Suprapubic skin (tissue), 4 donors: ENCODE measurements around the gene DCK. TPM values are rescaled to one million over a fixed set of nuclear protein-coding genes. Genes with fewer than 3 reads are reported as not detected.
"Not testable (repeated sequence)": the region's sequence is repeated elsewhere in the genome, so short reads cannot be mapped to it uniquely, and the experiment has no call there.

Experiments used
- DNase-seq, 2 donors: peaks; one replicate each; pipeline ENCODE4 v3.0.0-alpha.2; 2019; ENCODE audit warnings: low spot score in 2 of 2
- H3K27ac ChIP-seq: fragments of 200-600 bp; sonication (generic); one replicate; pipeline ENCODE4 v1.5.1; 2019
- H3K27me3 ChIP-seq: fragments of 200-600 bp; sonication (generic); one replicate; pipeline ENCODE4 v1.5.1; 2019
- H3K36me3 ChIP-seq: fragments of 200-600 bp; sonication (generic); one replicate; pipeline ENCODE4 v1.5.1; 2019
- H3K4me1 ChIP-seq: fragments of 200-600 bp; sonication (generic); one replicate; pipeline ENCODE4 v1.5.1; 2019
- H3K4me3 ChIP-seq: fragments of 200-600 bp; sonication (generic); one replicate; pipeline ENCODE4 v1.5.1; 2019; ENCODE audit warnings: mild to moderate bottlenecking
- H3K9me3 ChIP-seq: fragments of 200-600 bp; sonication (generic); one replicate; pipeline ENCODE4 v1.5.1; 2019
- EP300 ChIP-seq: sonication (generic); formaldehyde crosslinking; IDR thresholded peaks from one replicate; pipeline ENCODE4 v1.6.1; 2017; ENCODE audit warnings: antibody characterized with exemption
- POLR2A ChIP-seq, 2 donors: fragments of 450-650 bp; IDR thresholded peaks; one replicate each; pipeline ENCODE4 v1.6.1; 2017; ENCODE audit warnings: antibody characterized with exemption in 2 of 2, mild to moderate bottlenecking in 2 of 2, moderate library complexity in 2 of 2
- POLR2AphosphoS5 ChIP-seq, 3 donors: sonication (generic); formaldehyde crosslinking; IDR thresholded peaks; one replicate each; pipeline ENCODE4 v1.6.1; 2017; ENCODE audit warnings: antibody characterized with exemption in 3 of 3
- WGBS: methylation state at CpG from one replicate; pipeline ENCODE4 v1.1.5; 2018; 5-methylcytosine and 5-hydroxymethylcytosine counted together
- total RNA-seq, 4 donors: library from RNA; depleted of rRNA; stranded (reverse); fragments of >200 nt; gene quantifications; one replicate each; pipeline ENCODE4 v1.1.0, GENCODE V29; 2016
- TF ChIP-seq, protein P1 (sequence below), 2 donors: fragments of 200-600 bp in 1 of 2; fragments of 450-650 bp in 1 of 2; sonication (generic) in 1 of 2; IDR thresholded peaks; one replicate each; pipeline ENCODE4 v1.5.1; 2016 to 2019; ENCODE audit warnings: antibody characterized with exemption in 2 of 2, mild to moderate bottlenecking in 1 of 2, moderate library complexity in 1 of 2

DCK gene
- total RNA-seq, 4 donors from 2014 or later: 7.7 to 19.6 (median 15.8) TPM

DNA sequence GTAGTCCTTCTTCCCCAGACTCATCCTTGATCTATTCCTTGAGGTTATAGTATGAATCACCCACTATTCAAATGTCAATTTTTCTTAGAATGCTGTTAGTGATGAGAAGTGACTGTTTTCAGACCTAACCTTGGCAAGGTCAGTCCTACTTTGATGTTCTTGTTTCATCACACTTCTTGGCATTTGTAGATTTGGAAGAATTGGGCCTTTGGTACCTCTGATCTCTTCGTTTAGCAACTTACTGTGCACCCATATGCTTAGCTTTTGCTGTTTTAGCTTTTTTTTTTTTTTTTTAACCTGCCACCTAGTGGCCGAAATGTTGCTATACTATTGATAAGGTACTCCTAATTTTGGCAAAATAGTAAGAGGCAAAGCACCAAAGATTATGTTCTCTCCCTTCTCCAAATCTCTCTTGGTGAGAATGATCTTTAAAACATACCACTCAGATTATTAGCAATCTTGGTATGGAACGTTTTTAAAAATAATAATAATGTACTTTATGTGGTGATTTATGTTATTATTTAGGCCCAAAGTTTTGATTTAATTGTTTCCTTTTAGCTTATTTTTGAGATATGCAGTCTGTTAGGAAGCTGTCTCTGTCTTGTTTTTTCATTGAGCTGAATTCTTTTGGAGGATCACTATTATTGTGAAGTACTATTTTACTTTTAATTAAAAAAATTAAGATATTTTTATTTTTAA, 16.6 kb downstream of the DCK start:
- no peaks in the 10 kb centered on the region for H3K27me3 ChIP-seq
- H3K4me3 ChIP-seq: no peak overlapping the region
- peaks cover 2% of the 10 kb centered on the region for H3K4me1 ChIP-seq
- no peak overlapping the region for H3K27ac ChIP-seq
- DNase-seq: no peak
- no peaks in the 10 kb centered on the region for H3K9me3 ChIP-seq
- H3K36me3 ChIP-seq: no peaks in the 10 kb centered on the region
- TF ChIP-seq POLR2AphosphoS5 (IDR thresholded peaks at IDR 0.05) (no peak), EP300 (no peak), POLR2A (IDR thresholded peaks at IDR 0.05) (no peak)
- TF ChIP-seq, protein P1, sequence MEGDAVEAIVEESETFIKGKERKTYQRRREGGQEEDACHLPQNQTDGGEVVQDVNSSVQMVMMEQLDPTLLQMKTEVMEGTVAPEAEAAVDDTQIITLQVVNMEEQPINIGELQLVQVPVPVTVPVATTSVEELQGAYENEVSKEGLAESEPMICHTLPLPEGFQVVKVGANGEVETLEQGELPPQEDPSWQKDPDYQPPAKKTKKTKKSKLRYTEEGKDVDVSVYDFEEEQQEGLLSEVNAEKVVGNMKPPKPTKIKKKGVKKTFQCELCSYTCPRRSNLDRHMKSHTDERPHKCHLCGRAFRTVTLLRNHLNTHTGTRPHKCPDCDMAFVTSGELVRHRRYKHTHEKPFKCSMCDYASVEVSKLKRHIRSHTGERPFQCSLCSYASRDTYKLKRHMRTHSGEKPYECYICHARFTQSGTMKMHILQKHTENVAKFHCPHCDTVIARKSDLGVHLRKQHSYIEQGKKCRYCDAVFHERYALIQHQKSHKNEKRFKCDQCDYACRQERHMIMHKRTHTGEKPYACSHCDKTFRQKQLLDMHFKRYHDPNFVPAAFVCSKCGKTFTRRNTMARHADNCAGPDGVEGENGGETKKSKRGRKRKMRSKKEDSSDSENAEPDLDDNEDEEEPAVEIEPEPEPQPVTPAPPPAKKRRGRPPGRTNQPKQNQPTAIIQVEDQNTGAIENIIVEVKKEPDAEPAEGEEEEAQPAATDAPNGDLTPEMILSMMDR (IDR thresholded peaks at IDR 0.05): peak; percentile 40 to 58
- WGBS: 9% methylated on average over 3 of the region's 3 CpGs

DNA sequence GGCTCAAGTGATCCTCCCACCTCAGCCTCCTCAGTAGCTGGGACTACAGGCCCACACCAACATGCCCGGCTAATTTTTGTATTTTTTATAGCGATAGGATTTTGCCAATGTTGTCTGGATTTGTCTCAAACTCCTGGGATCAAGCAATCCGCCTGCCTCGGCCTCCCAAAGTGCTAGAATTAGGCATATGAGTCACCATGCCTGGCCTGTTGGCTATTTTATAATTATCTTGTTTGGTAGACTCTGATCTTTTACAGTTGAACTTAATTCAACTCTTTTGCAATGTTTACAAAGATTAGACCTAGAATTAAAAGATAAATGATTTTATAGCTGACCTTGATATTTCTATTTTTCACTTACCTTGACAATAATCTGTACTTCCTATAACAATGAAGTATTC, 18.0 kb downstream of the DCK start:
- no peaks in the 10 kb centered on the region for H3K9me3 ChIP-seq
- no peaks in the 10 kb centered on the region for H3K36me3 ChIP-seq
- H3K27me3 ChIP-seq: no peaks in the 10 kb centered on the region
- H3K27ac ChIP-seq: no peak overlapping the region
- WGBS: 89% methylated on average over 4 of the region's 4 CpGs
- H3K4me1 ChIP-seq: peaks cover 2% of the 10 kb centered on the region
- no peak for DNase-seq
- H3K4me3 ChIP-seq: no peak overlapping the region
- TF ChIP-seq POLR2AphosphoS5 (IDR thresholded peaks at IDR 0.05) (no peak), EP300 (no peak), POLR2A (IDR thresholded peaks at IDR 0.05) (no peak)
- TF ChIP-seq, protein P1 (IDR thresholded peaks at IDR 0.05): no peak

DNA sequence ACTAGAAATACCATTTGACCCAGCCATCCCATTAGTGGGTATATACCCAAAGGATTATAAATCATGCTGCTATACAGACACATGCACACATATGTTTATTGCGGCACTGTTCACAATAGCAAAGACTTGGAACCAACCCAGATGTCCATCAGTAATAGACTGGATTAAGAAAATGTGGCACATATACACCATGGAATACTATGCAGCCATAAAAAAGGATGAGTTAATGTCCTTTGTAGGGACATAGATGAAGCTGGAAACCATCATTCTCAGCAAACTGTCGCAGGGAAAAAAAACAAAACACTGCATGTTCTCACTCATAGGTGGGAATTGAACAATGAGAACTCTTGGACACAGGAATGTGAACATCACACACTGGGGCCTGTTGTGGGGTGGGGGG, 23.9 kb downstream of the DCK start:
- not testable (repeated sequence) for H3K4me1 ChIP-seq, H3K27ac ChIP-seq, H3K27me3 ChIP-seq, H3K9me3 ChIP-seq, H3K36me3 ChIP-seq, H3K4me3 ChIP-seq, DNase-seq
- WGBS: 92% methylated on average over 2 of the region's 2 CpGs

DNA sequence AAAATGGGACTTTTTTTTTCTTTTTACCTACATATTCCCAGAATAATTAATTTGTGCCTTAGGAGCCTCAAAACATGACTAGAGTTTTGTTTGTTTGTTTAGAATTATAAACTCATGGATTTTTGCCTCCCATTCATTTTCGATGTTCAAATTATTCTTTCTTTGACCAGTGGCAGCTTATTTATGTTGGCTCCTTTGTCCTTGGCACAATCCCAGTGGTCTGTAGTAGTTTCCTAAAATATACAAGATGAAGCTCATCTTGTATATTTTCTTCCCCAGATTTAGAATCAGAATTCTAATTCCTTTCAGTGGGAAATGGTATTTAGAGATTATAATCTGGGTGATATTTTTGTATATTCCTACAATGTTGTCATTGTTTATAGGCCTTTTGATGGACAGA, 27.2 kb downstream of the DCK start:
- 74% methylated on average over 1 of the region's 1 CpG for WGBS
- H3K9me3 ChIP-seq: no peaks in the 10 kb centered on the region
- H3K27me3 ChIP-seq: no peaks in the 10 kb centered on the region
- TF ChIP-seq POLR2AphosphoS5 (IDR thresholded peaks at IDR 0.05) (no peak), EP300 (no peak), POLR2A (IDR thresholded peaks at IDR 0.05) (no peak)
- TF ChIP-seq, protein P1 (IDR thresholded peaks at IDR 0.05): no peak
- H3K4me1 ChIP-seq: no peaks in the 10 kb centered on the region
- no peak for DNase-seq
- H3K36me3 ChIP-seq: peaks cover 7% of the 10 kb centered on the region
- no peak overlapping the region for H3K4me3 ChIP-seq
- no peak overlapping the region for H3K27ac ChIP-seq

DNA sequence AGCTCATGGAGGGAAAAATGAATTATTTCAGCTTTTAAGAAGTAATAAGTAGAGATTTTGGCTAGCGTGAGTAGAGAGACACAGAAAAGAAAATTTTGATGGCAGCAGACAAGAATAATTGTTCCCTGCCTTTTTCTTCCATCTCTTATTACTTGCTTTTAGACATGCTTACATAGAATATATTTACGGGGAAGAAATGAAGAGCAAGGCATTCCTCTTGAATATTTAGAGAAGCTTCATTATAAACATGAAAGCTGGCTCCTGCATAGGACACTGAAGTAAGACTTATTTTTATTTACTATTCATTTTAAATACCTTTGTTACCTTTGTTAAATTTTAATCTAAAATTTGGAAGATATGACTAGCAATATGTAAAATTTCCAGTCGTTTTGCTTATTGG, 32.2 kb downstream of the DCK start:
- WGBS: 92% methylated on average over 3 of the region's 3 CpGs
- TF ChIP-seq, protein P1 (IDR thresholded peaks at IDR 0.05): no peak
- no peak for TF ChIP-seq EP300
- TF ChIP-seq POLR2AphosphoS5 (IDR thresholded peaks at IDR 0.05): no peak
- TF ChIP-seq POLR2A (IDR thresholded peaks at IDR 0.05): no peak
- DNase-seq: no peak
- no peaks in the 10 kb centered on the region for H3K9me3 ChIP-seq
- no peak overlapping the region for H3K27ac ChIP-seq
- no peak overlapping the region for H3K4me3 ChIP-seq
- H3K27me3 ChIP-seq: no peaks in the 10 kb centered on the region
- H3K36me3 ChIP-seq: peaks cover 18% of the 10 kb centered on the region
- peaks cover 4% of the 10 kb centered on the region for H3K4me1 ChIP-seq

DNA sequence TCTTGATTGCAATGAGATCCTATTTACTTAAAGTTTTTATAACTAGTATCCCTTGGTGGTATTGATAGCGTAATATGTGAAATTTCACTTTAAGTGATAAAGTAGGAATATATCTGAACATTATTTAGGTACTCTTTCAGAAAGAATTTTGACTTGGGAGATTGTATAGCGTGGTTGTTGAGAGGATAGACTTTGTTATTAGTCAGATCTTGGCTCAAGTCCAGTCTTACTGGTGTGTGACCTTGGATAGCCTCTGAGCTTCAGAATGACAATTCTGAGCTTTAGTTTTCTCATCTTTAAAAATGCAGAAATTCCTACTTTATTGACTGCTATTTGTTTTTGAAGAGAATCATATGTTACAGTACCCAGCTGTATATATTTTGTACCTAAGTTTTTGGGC, 32.6 kb downstream of the DCK start:
- no peak for DNase-seq

More for the DNA sequence above, 32.6 kb downstream of the DCK start:
- Histone ChIP-seq H3K36me3 (peaks cover 18% of the 10 kb centered on the region), H3K4me1 (peaks cover 4% of the 10 kb centered on the region), H3K27me3 (no peaks in the 10 kb centered on the region), H3K9me3 (no peaks in the 10 kb centered on the region), H3K27ac (no peak overlapping the region), H3K4me3 (no peak overlapping the region)
- 58% methylated on average over 2 of the region's 2 CpGs for WGBS
- TF ChIP-seq POLR2A (IDR thresholded peaks at IDR 0.05) (no peak), POLR2AphosphoS5 (IDR thresholded peaks at IDR 0.05) (no peak), EP300 (no peak)
- TF ChIP-seq, protein P1 (IDR thresholded peaks at IDR 0.05): no peak
